HCT116 (cell line): ENCODE data around the gene TSC2. TPM values are rescaled to one million over a fixed set of nuclear protein-coding genes. Genes with fewer than 3 reads are reported as not detected.

Experiments used
- ATAC-seq: fragments of 200-7000 bp; cut with Tn5 transposase; 2 replicates; pipeline ENCODE4 v1.9.1; 2020; ENCODE audit warnings: mild to moderate bottlenecking, moderate library complexity
- BruUV-seq: library from RNA; stranded (reverse); fragments of 400-500 nt; replicated peaks from 2 replicates; lab custom pipeline; 2021; lab: Mats Ljungman, UMichigan
- CTCF ChIA-PET: fragments of 300-600 bp; sonication (Branson Sonifier 250); formaldehyde crosslinking; loops from one replicate; lab custom pipeline; 2021; ENCODE audit warnings: antibody characterized with exemption; lab: Charles Lee
- POLR2A ChIA-PET: fragments of 300-600, 350-600 bp; sonication (Branson Sonifier 250); formaldehyde crosslinking; loops from one replicate; lab custom pipeline; 2021; ENCODE audit warnings: antibody characterized with exemption; lab: Charles Lee
- RAD21 ChIA-PET, 2 experiments: fragments of 300-600 bp; sonication (Branson Sonifier 250); formaldehyde crosslinking; loops; one replicate each; lab custom pipeline; 2023; ENCODE audit warnings: low total read pairs in 2 of 2; ENCODE audit not compliant: uncharacterized antibody in 2 of 2, unreplicated experiment in 2 of 2, low non-redundant PET in 1 of 2; lab: Charles Lee
- DNase-seq: peaks from one replicate; pipeline ENCODE4 v3.0.0-alpha.2; 2010; ENCODE audit warnings: low read depth, low spot score
- H2AFZ ChIP-seq: fragments of 200-600 bp; shearing (Covaris generic), sonication (generic); 2 replicates; pipeline ENCODE4 v1.6.1; 2017; ENCODE audit warnings: low read depth, mixed run types, mixed read lengths, antibody characterized with exemption, low read length; ENCODE audit not compliant: poor library complexity, severe bottlenecking
- H3K27ac ChIP-seq: 2 replicates; pipeline ENCODE4 v1.5.1; 2012; ENCODE audit warnings: low read depth, low read length
- H3K27me3 ChIP-seq: fragments of 200-600 bp; sonication (generic); 2 replicates; pipeline ENCODE4 v1.6.1; 2016; ENCODE audit warnings: mixed run types, low read length, mixed read lengths; ENCODE audit not compliant: insufficient read depth
- H3K36me3 ChIP-seq, 2 experiments: fragments of 200-500 bp in 1 of 2; fragments of 200-600 bp in 1 of 2; sonication (Bioruptor generic) in 1 of 2; sonication (generic) in 1 of 2; 2 replicates each; pipeline versions ENCODE4 v1.5.1 to v1.6.1; 2014 to 2016; ENCODE audit warnings: low read length in 2 of 2, inconsistent platforms in 1 of 2, mixed read lengths in 1 of 2, mixed run types in 1 of 2; ENCODE audit not compliant: insufficient read depth in 2 of 2, control insufficient read depth in 1 of 2
- H3K4me1 ChIP-seq, 2 experiments: fragments of 200-600 bp in 1 of 2; sonication (generic) in 1 of 2; 2 replicates each; pipeline versions ENCODE4 v1.5.1 to v1.6.1; 2012 to 2017; ENCODE audit warnings: low read length in 2 of 2, inconsistent platforms in 1 of 2, mild to moderate bottlenecking in 1 of 2, mixed read lengths in 1 of 2, mixed run types in 1 of 2, moderate library complexity in 1 of 2; ENCODE audit not compliant: insufficient read depth in 2 of 2, control insufficient read depth in 1 of 2
- H3K4me2 ChIP-seq: fragments of 200-600 bp; sonication (generic); 2 replicates; pipeline ENCODE4 v1.6.1; 2017; ENCODE audit warnings: mixed run types, low read length, mixed read lengths
- H3K4me3 ChIP-seq, 2 experiments: fragments of 200-600 bp in 1 of 2; sonication (generic) in 1 of 2; replicated peaks in 1 of 2; 2 replicates each; pipeline ENCODE4 v1.5.1; 2011 to 2016; ENCODE audit warnings: low read length in 2 of 2, control low read depth in 1 of 2, low read depth in 1 of 2, mild to moderate bottlenecking in 1 of 2, mixed read lengths in 1 of 2, mixed run types in 1 of 2
- H3K79me2 ChIP-seq: fragments of 200-600 bp; sonication (generic); 2 replicates; pipeline ENCODE4 v1.6.1; 2017; ENCODE audit warnings: mild to moderate bottlenecking, mixed run types, low read length, moderate library complexity, mixed read lengths; ENCODE audit not compliant: insufficient read depth
- H3K9ac ChIP-seq: fragments of 200-600 bp; sonication (generic); 2 replicates; pipeline ENCODE4 v1.6.1; 2016; ENCODE audit warnings: low read length, mixed read lengths
- H3K9me2 ChIP-seq: fragments of 200-600 bp; sonication (generic), shearing (Covaris generic); 2 replicates; pipeline ENCODE4 v1.6.1; 2017; ENCODE audit warnings: mixed run types, mild to moderate bottlenecking, moderate library complexity; ENCODE audit not compliant: insufficient read depth
- H3K9me3 ChIP-seq, 2 experiments: fragments of 200-500 bp in 1 of 2; fragments of 200-600 bp in 1 of 2; sonication (Bioruptor generic) in 1 of 2; sonication (generic) in 1 of 2; 2 replicates each; pipeline ENCODE4 v1.6.1; 2014 to 2017; ENCODE audit warnings: low read length in 2 of 2, mixed read lengths in 2 of 2, inconsistent platforms in 1 of 2, low read depth in 1 of 2, mild to moderate bottlenecking in 1 of 2, mixed run types in 1 of 2, moderate library complexity in 1 of 2; ENCODE audit not compliant: control insufficient read depth in 1 of 2, insufficient read depth in 1 of 2
- H4K20me1 ChIP-seq: fragments of 200-600 bp; sonication (generic), shearing (Covaris generic); 2 replicates; pipeline ENCODE4 v1.6.1; 2017; ENCODE audit warnings: mixed run types, mild to moderate bottlenecking, moderate library complexity; ENCODE audit not compliant: insufficient read depth
- EGR1 ChIP-seq: IDR thresholded peaks from 2 replicates; pipeline ENCODE4 v1.6.1; 2012; ENCODE audit warnings: low read depth
- ELF1 ChIP-seq: IDR thresholded peaks from 2 replicates; pipeline ENCODE4 v1.6.1; 2012; ENCODE audit warnings: low read depth, borderline replicate concordance
- FOSL1 ChIP-seq: IDR thresholded peaks from 2 replicates; pipeline ENCODE4 v1.6.1; 2012; ENCODE audit warnings: low read depth
- JUND ChIP-seq: IDR thresholded peaks from 2 replicates; pipeline ENCODE4 v1.6.1; 2012
- POLR2A ChIP-seq: IDR thresholded peaks from 2 replicates; pipeline ENCODE4 v1.7.0; 2011; ENCODE audit warnings: borderline replicate concordance; ENCODE audit not compliant: insufficient read depth, insufficient read length; ENCODE audit errors: extremely low read depth
- POLR2AphosphoS5 ChIP-seq: IDR thresholded peaks from 2 replicates; pipeline ENCODE4 v1.6.1; 2011; ENCODE audit warnings: mild to moderate bottlenecking, low read depth, low read length, moderate library complexity
- SIN3A ChIP-seq: IDR thresholded peaks from 2 replicates; pipeline ENCODE4 v1.6.1; 2012; ENCODE audit warnings: low read depth
- SP1 ChIP-seq: IDR thresholded peaks from 2 replicates; pipeline ENCODE4 v1.6.1; 2012; ENCODE audit warnings: low read depth
- ZFX ChIP-seq: fragments of 450-650 bp; IDR thresholded peaks from 2 replicates; pipeline ENCODE4 v1.6.1; 2017
- ZNF274 ChIP-seq: fragments of 200-500 bp; sonication (Bioruptor generic); IDR thresholded peaks from 2 replicates; pipeline ENCODE4 v1.6.1; 2014; ENCODE audit warnings: mild to moderate bottlenecking, low read depth, low read length, inconsistent platforms
- intact Hi-C: fragments of 100-400 bp; cut with micrococcal nuclease; formaldehyde crosslinking; loops from 2 replicates; pipeline ENCODE4 v1.10.0; 2022
- total RNA-seq: library from RNA; stranded (reverse); gene quantifications from one replicate; pipeline ENCODE4 v1.2.1, GENCODE V29; 2021; ENCODE audit not compliant: unreplicated experiment
- TF ChIP-seq, protein P1 (sequence below): IDR thresholded peaks from 2 replicates; pipeline ENCODE4 v1.6.1; 2012
- TF ChIP-seq, protein P2 (sequence below): IDR thresholded peaks from 2 replicates; pipeline ENCODE4 v1.6.1; 2011; ENCODE audit warnings: mild to moderate bottlenecking, low read length, moderate library complexity; ENCODE audit not compliant: insufficient replicate concordance; ENCODE audit errors: extremely low read depth
- TF ChIP-seq, protein P3 (sequence below): IDR thresholded peaks from 2 replicates; pipeline ENCODE4 v1.6.1; 2012; ENCODE audit warnings: low read depth
- TF ChIP-seq, protein P4 (sequence below), 3 experiments: fragments of 200-600 bp in 1 of 3; sonication (generic) in 1 of 3; IDR thresholded peaks in 2 of 3; conservative IDR thresholded peaks in 1 of 3; 2 replicates each; pipeline ENCODE4 v1.5.1; 2012 to 2017; ENCODE audit warnings: low read depth in 2 of 3, low read length in 2 of 3, antibody characterized with exemption in 1 of 3, borderline replicate concordance in 1 of 3, control low read depth in 1 of 3, mild to moderate bottlenecking in 1 of 3, mixed read lengths in 1 of 3, mixed run types in 1 of 3, moderate library complexity in 1 of 3; ENCODE audit not compliant: insufficient read depth in 1 of 3

The TSC2 gene
- total RNA-seq, 1 experiment from 2014 or later = 74.1 TPM

DNA sequence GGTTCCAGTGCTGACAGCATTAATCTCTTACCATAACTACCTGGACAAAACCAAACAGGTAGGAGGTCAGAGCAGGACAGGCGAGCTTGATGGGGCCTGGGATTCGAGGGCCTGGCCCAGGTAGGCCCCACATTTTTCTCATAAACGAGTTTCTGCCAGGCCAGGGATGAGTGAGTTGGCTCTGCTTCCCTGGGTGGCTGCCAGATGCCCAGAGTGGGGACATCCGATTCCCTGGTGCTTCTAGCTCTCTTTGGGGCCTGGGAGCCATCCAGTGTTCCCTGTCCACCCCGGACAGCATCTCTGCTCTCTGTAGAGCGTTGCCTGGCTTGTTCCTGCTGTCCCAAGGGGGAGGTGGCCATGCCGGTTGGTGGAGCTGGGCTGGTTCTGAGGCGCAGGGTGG, 25.1 kb downstream of the TSC2 start:
- ChIA-PET RAD21 (no interaction called here), CTCF (no interaction called here)
- intact Hi-C loops = no loop called here

More for the DNA sequence above, 25.1 kb downstream of the TSC2 start:
- H2AFZ ChIP-seq = no peak overlapping the region
- no peak overlapping the region for H3K9ac ChIP-seq
- no peak for ATAC-seq
- H3K4me3 ChIP-seq = no peak overlapping the region
- H3K9me2 ChIP-seq = no peaks in the 10 kb centered on the region
- POLR2A ChIA-PET = no interaction called here
- peaks cover 0 to 5% of the 10 kb centered on the region in 2 experiments; a peak in 2 of 4 replicates for H3K36me3 ChIP-seq
- no peaks in the 10 kb centered on the region for H3K4me1 ChIP-seq
- no peak for TF ChIP-seq SP1
- no peak for TF ChIP-seq POLR2AphosphoS5
- TF ChIP-seq, protein P1, sequence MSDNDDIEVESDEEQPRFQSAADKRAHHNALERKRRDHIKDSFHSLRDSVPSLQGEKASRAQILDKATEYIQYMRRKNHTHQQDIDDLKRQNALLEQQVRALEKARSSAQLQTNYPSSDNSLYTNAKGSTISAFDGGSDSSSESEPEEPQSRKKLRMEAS = no peak
- TF ChIP-seq POLR2A = no peak
- TF ChIP-seq SIN3A = no peak
- no peak for TF ChIP-seq EGR1
- TF ChIP-seq, protein P2, sequence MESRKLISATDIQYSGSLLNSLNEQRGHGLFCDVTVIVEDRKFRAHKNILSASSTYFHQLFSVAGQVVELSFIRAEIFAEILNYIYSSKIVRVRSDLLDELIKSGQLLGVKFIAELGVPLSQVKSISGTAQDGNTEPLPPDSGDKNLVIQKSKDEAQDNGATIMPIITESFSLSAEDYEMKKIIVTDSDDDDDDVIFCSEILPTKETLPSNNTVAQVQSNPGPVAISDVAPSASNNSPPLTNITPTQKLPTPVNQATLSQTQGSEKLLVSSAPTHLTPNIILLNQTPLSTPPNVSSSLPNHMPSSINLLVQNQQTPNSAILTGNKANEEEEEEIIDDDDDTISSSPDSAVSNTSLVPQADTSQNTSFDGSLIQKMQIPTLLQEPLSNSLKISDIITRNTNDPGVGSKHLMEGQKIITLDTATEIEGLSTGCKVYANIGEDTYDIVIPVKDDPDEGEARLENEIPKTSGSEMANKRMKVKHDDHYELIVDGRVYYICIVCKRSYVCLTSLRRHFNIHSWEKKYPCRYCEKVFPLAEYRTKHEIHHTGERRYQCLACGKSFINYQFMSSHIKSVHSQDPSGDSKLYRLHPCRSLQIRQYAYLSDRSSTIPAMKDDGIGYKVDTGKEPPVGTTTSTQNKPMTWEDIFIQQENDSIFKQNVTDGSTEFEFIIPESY = no peak
- TF ChIP-seq ZNF274 = no peak
- TF ChIP-seq, protein P3, sequence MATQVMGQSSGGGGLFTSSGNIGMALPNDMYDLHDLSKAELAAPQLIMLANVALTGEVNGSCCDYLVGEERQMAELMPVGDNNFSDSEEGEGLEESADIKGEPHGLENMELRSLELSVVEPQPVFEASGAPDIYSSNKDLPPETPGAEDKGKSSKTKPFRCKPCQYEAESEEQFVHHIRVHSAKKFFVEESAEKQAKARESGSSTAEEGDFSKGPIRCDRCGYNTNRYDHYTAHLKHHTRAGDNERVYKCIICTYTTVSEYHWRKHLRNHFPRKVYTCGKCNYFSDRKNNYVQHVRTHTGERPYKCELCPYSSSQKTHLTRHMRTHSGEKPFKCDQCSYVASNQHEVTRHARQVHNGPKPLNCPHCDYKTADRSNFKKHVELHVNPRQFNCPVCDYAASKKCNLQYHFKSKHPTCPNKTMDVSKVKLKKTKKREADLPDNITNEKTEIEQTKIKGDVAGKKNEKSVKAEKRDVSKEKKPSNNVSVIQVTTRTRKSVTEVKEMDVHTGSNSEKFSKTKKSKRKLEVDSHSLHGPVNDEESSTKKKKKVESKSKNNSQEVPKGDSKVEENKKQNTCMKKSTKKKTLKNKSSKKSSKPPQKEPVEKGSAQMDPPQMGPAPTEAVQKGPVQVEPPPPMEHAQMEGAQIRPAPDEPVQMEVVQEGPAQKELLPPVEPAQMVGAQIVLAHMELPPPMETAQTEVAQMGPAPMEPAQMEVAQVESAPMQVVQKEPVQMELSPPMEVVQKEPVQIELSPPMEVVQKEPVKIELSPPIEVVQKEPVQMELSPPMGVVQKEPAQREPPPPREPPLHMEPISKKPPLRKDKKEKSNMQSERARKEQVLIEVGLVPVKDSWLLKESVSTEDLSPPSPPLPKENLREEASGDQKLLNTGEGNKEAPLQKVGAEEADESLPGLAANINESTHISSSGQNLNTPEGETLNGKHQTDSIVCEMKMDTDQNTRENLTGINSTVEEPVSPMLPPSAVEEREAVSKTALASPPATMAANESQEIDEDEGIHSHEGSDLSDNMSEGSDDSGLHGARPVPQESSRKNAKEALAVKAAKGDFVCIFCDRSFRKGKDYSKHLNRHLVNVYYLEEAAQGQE = no peak
- no peak for TF ChIP-seq JUND
- no peak for TF ChIP-seq ZFX
- no peak for TF ChIP-seq ELF1
- TF ChIP-seq, protein P4, sequence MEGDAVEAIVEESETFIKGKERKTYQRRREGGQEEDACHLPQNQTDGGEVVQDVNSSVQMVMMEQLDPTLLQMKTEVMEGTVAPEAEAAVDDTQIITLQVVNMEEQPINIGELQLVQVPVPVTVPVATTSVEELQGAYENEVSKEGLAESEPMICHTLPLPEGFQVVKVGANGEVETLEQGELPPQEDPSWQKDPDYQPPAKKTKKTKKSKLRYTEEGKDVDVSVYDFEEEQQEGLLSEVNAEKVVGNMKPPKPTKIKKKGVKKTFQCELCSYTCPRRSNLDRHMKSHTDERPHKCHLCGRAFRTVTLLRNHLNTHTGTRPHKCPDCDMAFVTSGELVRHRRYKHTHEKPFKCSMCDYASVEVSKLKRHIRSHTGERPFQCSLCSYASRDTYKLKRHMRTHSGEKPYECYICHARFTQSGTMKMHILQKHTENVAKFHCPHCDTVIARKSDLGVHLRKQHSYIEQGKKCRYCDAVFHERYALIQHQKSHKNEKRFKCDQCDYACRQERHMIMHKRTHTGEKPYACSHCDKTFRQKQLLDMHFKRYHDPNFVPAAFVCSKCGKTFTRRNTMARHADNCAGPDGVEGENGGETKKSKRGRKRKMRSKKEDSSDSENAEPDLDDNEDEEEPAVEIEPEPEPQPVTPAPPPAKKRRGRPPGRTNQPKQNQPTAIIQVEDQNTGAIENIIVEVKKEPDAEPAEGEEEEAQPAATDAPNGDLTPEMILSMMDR (IDR thresholded peaks at IDR 0.05 in 2 of 3, conservative IDR thresholded peaks at IDR 0.05 in 1 of 3; ENCODE audit: borderline replicate concordance in 1 of 3, insufficient read depth in 1 of 3, low read depth in 2 of 3, low read length in 2 of 3) = no peak
- TF ChIP-seq FOSL1 = no peak
- TF ChIP-seq, all 23 proteins: peak for 0
- Histone ChIP-seq H3K4me2 (no peak overlapping the region), H3K27me3 (no peaks in the 10 kb centered on the region), H3K9me3 (no peaks in the 10 kb centered on the region), H3K27ac (no peak overlapping the region), H4K20me1 (no peaks in the 10 kb centered on the region), H3K79me2 (no peaks in the 10 kb centered on the region)
- DNase-seq = no peak
- BruUV-seq = no TSS peak
